Measurements from ENCODE around the gene PCDHA8. TPM values are rescaled to one million over a fixed set of nuclear protein-coding genes. Genes with fewer than 3 reads are reported as not detected.
"Not testable (repeated sequence)": the region's sequence is repeated elsewhere in the genome, so short reads cannot be mapped to it uniquely, and the experiment has no call there.

Gene PCDHA8
- total RNA-seq, 1 donor from 2014 or later = 1.0 TPM

- Histone ChIP-seq H3K27me3 (ENCODE audit: insufficient read depth, low read length) (no peaks in the 10 kb centered on the region), H3K36me3 (ENCODE audit: insufficient read depth, low read length) (no peaks in the 10 kb centered on the region), H3K4me1 (ENCODE audit: insufficient read depth, low read length) (no peaks in the 10 kb centered on the region), H3K9ac (ENCODE audit: low read length) (no peak overlapping the region), H3K4me2 (ENCODE audit: low read length) (no peak overlapping the region), H3K27ac (ENCODE audit: low read depth, low read length) (no peak overlapping the region), H3K9me3 (ENCODE audit: insufficient read depth, low read depth, low read length) (peaks cover 13% of the 10 kb centered on the region), H2AFZ (ENCODE audit: low read depth, low read length) (no peak overlapping the region), H3K4me3 (ENCODE audit: insufficient read depth, low read depth, low read length) (no peak overlapping the region), H3K79me2 (ENCODE audit: insufficient read depth, low read length) (no peaks in the 10 kb centered on the region), H4K20me1 (ENCODE audit: insufficient read depth, low read length) (no peaks in the 10 kb centered on the region)
- peaks cover 2% of the 10 kb centered on the region for H3K9me3 Mint-ChIP-seq (ENCODE audit: unreplicated experiment)
- H3K4me1 Mint-ChIP-seq (ENCODE audit: low read depth, unreplicated experiment) = peaks cover 2% of the 10 kb centered on the region
- no peak overlapping the region for H3K4me3 Mint-ChIP-seq (ENCODE audit: unreplicated experiment)
- H3K27me3 Mint-ChIP-seq (ENCODE audit: low read depth, unreplicated experiment) = no peaks in the 10 kb centered on the region
- no peak for TF ChIP-seq EZH2 (IDR thresholded peaks at IDR 0.05; ENCODE audit: insufficient read depth, low read length)
- FAIRE-seq = no peak
- H3K27ac Mint-ChIP-seq (ENCODE audit: unreplicated experiment) = no peak overlapping the region
- H3K36me3 Mint-ChIP-seq (ENCODE audit: low read depth, unreplicated experiment) = peaks cover 9% of the 10 kb centered on the region
- no peak for DNase-seq (ENCODE audit: low read depth)
Observed at GRCh38 chr5:140808889-140809291, 32.1 kb upstream of the PCDHA8 start.

- no peak within 1 kb of the TSS for H2AFZ ChIP-seq (ENCODE audit: low read depth, low read length)
- H3K9me3 ChIP-seq (ENCODE audit: insufficient read depth, low read depth, low read length) = peaks cover 9% of the 10 kb centered on the region
- H3K27me3 ChIP-seq (ENCODE audit: insufficient read depth, low read length) = no peaks in the 10 kb centered on the region
- H3K4me3 ChIP-seq (ENCODE audit: insufficient read depth, low read depth, low read length) = no peak within 1 kb of the TSS
- H3K4me1 ChIP-seq (ENCODE audit: insufficient read depth, low read length) = no peaks in the 10 kb centered on the region
- Mint-ChIP-seq H3K36me3 (ENCODE audit: low read depth, unreplicated experiment) (peaks cover 8% of the 10 kb centered on the region), H3K27ac (ENCODE audit: unreplicated experiment) (no peak within 1 kb of the TSS), H3K4me1 (ENCODE audit: low read depth, unreplicated experiment) (no peaks in the 10 kb centered on the region), H3K9me3 (ENCODE audit: unreplicated experiment) (no peaks in the 10 kb centered on the region), H3K4me3 (ENCODE audit: unreplicated experiment) (peak within 1 kb of the TSS; percentile 69), H3K27me3 (ENCODE audit: low read depth, unreplicated experiment) (no peaks in the 10 kb centered on the region)
- H4K20me1 ChIP-seq (ENCODE audit: insufficient read depth, low read length) = no peaks in the 10 kb centered on the region
- H3K4me2 ChIP-seq (ENCODE audit: low read length) = no peak within 1 kb of the TSS
- TF ChIP-seq EZH2 (IDR thresholded peaks at IDR 0.05; ENCODE audit: insufficient read depth, low read length) = no peak
- peak; percentile 31 for TF ChIP-seq CTCF (IDR thresholded peaks at IDR 0.05; ENCODE audit: insufficient read depth, low read depth, low read length)
- no peak within 1 kb of the TSS for H3K27ac ChIP-seq (ENCODE audit: low read depth, low read length)
- H3K9ac ChIP-seq (ENCODE audit: low read length) = no peak within 1 kb of the TSS
- H3K36me3 ChIP-seq (ENCODE audit: insufficient read depth, low read length) = no peaks in the 10 kb centered on the region
- DNase-seq (ENCODE audit: low read depth) = no peak
- FAIRE-seq = no peak
- no peaks in the 10 kb centered on the region for H3K79me2 ChIP-seq (ENCODE audit: insufficient read depth, low read length)
Observed at GRCh38 chr5:140821375-140822280, 19.4 kb upstream of the PCDHA8 start, which contains the start of gene PCDHA5. Gene PCDHA5, plus strand, starts transcription at chr5:140821613.

- Histone ChIP-seq H3K27ac (ENCODE audit: low read depth, low read length) (no peak overlapping the region), H3K27me3 (ENCODE audit: insufficient read depth, low read length) (no peaks in the 10 kb centered on the region), H3K9me3 (ENCODE audit: insufficient read depth, low read depth, low read length) (peaks cover 9% of the 10 kb centered on the region), H3K4me3 (ENCODE audit: insufficient read depth, low read depth, low read length) (no peak overlapping the region), H3K9ac (ENCODE audit: low read length) (no peak overlapping the region), H3K4me1 (ENCODE audit: insufficient read depth, low read length) (no peaks in the 10 kb centered on the region), H3K4me2 (ENCODE audit: low read length) (no peak overlapping the region), H4K20me1 (ENCODE audit: insufficient read depth, low read length) (no peaks in the 10 kb centered on the region), H3K79me2 (ENCODE audit: insufficient read depth, low read length) (no peaks in the 10 kb centered on the region), H3K36me3 (ENCODE audit: insufficient read depth, low read length) (no peaks in the 10 kb centered on the region), H2AFZ (ENCODE audit: low read depth, low read length) (no peak overlapping the region)
- TF ChIP-seq CTCF (IDR thresholded peaks at IDR 0.05; ENCODE audit: insufficient read depth, low read depth, low read length) (no peak), EZH2 (IDR thresholded peaks at IDR 0.05; ENCODE audit: insufficient read depth, low read length) (no peak)
- DNase-seq (ENCODE audit: low read depth) (no peak), FAIRE-seq (no peak)
- no peaks in the 10 kb centered on the region for H3K9me3 Mint-ChIP-seq (ENCODE audit: unreplicated experiment)
- H3K27ac Mint-ChIP-seq (ENCODE audit: unreplicated experiment) = no peak overlapping the region
- H3K4me1 Mint-ChIP-seq (ENCODE audit: low read depth, unreplicated experiment) = no peaks in the 10 kb centered on the region
- H3K36me3 Mint-ChIP-seq (ENCODE audit: low read depth, unreplicated experiment) = peaks cover 8% of the 10 kb centered on the region
- H3K4me3 Mint-ChIP-seq (ENCODE audit: unreplicated experiment) = no peak overlapping the region
- no peaks in the 10 kb centered on the region for H3K27me3 Mint-ChIP-seq (ENCODE audit: low read depth, unreplicated experiment)
Observed at GRCh38 chr5:140822281-140822629, 18.7 kb upstream of the PCDHA8 start.

- not testable (repeated sequence) for DNase-seq (ENCODE audit: low read depth); H3K27ac Mint-ChIP-seq (ENCODE audit: unreplicated experiment); H3K4me3 ChIP-seq (ENCODE audit: insufficient read depth, low read depth, low read length); H3K4me2 ChIP-seq (ENCODE audit: low read length); H2AFZ ChIP-seq (ENCODE audit: low read depth, low read length); H3K79me2 ChIP-seq (ENCODE audit: insufficient read depth, low read length); H3K36me3 ChIP-seq (ENCODE audit: insufficient read depth, low read length); H3K4me1 Mint-ChIP-seq (ENCODE audit: low read depth, unreplicated experiment); H3K4me3 Mint-ChIP-seq (ENCODE audit: unreplicated experiment); H3K27me3 Mint-ChIP-seq (ENCODE audit: low read depth, unreplicated experiment); H4K20me1 ChIP-seq (ENCODE audit: insufficient read depth, low read length); H3K27me3 ChIP-seq (ENCODE audit: insufficient read depth, low read length); FAIRE-seq; H3K9me3 Mint-ChIP-seq (ENCODE audit: unreplicated experiment); H3K27ac ChIP-seq (ENCODE audit: low read depth, low read length); H3K4me1 ChIP-seq (ENCODE audit: insufficient read depth, low read length); H3K9ac ChIP-seq (ENCODE audit: low read length)
- H3K36me3 Mint-ChIP-seq (ENCODE audit: low read depth, unreplicated experiment) = peaks cover 11% of the 10 kb centered on the region
- H3K9me3 ChIP-seq (ENCODE audit: insufficient read depth, low read depth, low read length) = peaks cover 12% of the 10 kb centered on the region
Observed at GRCh38 chr5:140822969-140823368, 18.0 kb upstream of the PCDHA8 start.
